HCT116 (cell line): ENCODE data around the gene TNS3. TPM values are rescaled to one million over a fixed set of nuclear protein-coding genes. Genes with fewer than 3 reads are reported as not detected.
A peak's percentile ranks its signal among the peaks of the same experiment; 100 is the strongest.

ENCODE experiments used
- ATAC-seq: fragments of 200-7000 bp; cut with Tn5 transposase; 2 replicates; pipeline ENCODE4 v1.9.1; 2020; ENCODE audit warnings: mild to moderate bottlenecking, moderate library complexity
- BruUV-seq: library from RNA; stranded (reverse); fragments of 400-500 nt; replicated peaks from 2 replicates; lab custom pipeline; 2021; lab: Mats Ljungman, UMichigan
- CTCF ChIA-PET: fragments of 300-600 bp; sonication (Branson Sonifier 250); formaldehyde crosslinking; loops from one replicate; lab custom pipeline; 2021; ENCODE audit warnings: antibody characterized with exemption; lab: Charles Lee
- POLR2A ChIA-PET: fragments of 300-600, 350-600 bp; sonication (Branson Sonifier 250); formaldehyde crosslinking; loops from one replicate; lab custom pipeline; 2021; ENCODE audit warnings: antibody characterized with exemption; lab: Charles Lee
- RAD21 ChIA-PET, 2 experiments: fragments of 300-600 bp; sonication (Branson Sonifier 250); formaldehyde crosslinking; loops; one replicate each; lab custom pipeline; 2023; ENCODE audit warnings: low total read pairs in 2 of 2; ENCODE audit not compliant: uncharacterized antibody in 2 of 2, unreplicated experiment in 2 of 2, low non-redundant PET in 1 of 2; lab: Charles Lee
- DNase-seq: peaks from one replicate; pipeline ENCODE4 v3.0.0-alpha.2; 2010; ENCODE audit warnings: low read depth, low spot score
- H2AFZ ChIP-seq: fragments of 200-600 bp; shearing (Covaris generic), sonication (generic); 2 replicates; pipeline ENCODE4 v1.6.1; 2017; ENCODE audit warnings: low read depth, mixed run types, mixed read lengths, antibody characterized with exemption, low read length; ENCODE audit not compliant: poor library complexity, severe bottlenecking
- H3K27ac ChIP-seq: 2 replicates; pipeline ENCODE4 v1.5.1; 2012; ENCODE audit warnings: low read depth, low read length
- H3K27me3 ChIP-seq: fragments of 200-600 bp; sonication (generic); 2 replicates; pipeline ENCODE4 v1.6.1; 2016; ENCODE audit warnings: mixed run types, low read length, mixed read lengths; ENCODE audit not compliant: insufficient read depth
- H3K36me3 ChIP-seq, 2 experiments: fragments of 200-500 bp in 1 of 2; fragments of 200-600 bp in 1 of 2; sonication (Bioruptor generic) in 1 of 2; sonication (generic) in 1 of 2; 2 replicates each; pipeline versions ENCODE4 v1.5.1 to v1.6.1; 2014 to 2016; ENCODE audit warnings: low read length in 2 of 2, inconsistent platforms in 1 of 2, mixed read lengths in 1 of 2, mixed run types in 1 of 2; ENCODE audit not compliant: insufficient read depth in 2 of 2, control insufficient read depth in 1 of 2
- H3K4me1 ChIP-seq, 2 experiments: fragments of 200-600 bp in 1 of 2; sonication (generic) in 1 of 2; 2 replicates each; pipeline versions ENCODE4 v1.5.1 to v1.6.1; 2012 to 2017; ENCODE audit warnings: low read length in 2 of 2, inconsistent platforms in 1 of 2, mild to moderate bottlenecking in 1 of 2, mixed read lengths in 1 of 2, mixed run types in 1 of 2, moderate library complexity in 1 of 2; ENCODE audit not compliant: insufficient read depth in 2 of 2, control insufficient read depth in 1 of 2
- H3K4me2 ChIP-seq: fragments of 200-600 bp; sonication (generic); 2 replicates; pipeline ENCODE4 v1.6.1; 2017; ENCODE audit warnings: mixed run types, low read length, mixed read lengths
- H3K4me3 ChIP-seq, 2 experiments: fragments of 200-600 bp in 1 of 2; sonication (generic) in 1 of 2; replicated peaks in 1 of 2; 2 replicates each; pipeline ENCODE4 v1.5.1; 2011 to 2016; ENCODE audit warnings: low read length in 2 of 2, control low read depth in 1 of 2, low read depth in 1 of 2, mild to moderate bottlenecking in 1 of 2, mixed read lengths in 1 of 2, mixed run types in 1 of 2
- H3K79me2 ChIP-seq: fragments of 200-600 bp; sonication (generic); 2 replicates; pipeline ENCODE4 v1.6.1; 2017; ENCODE audit warnings: mild to moderate bottlenecking, mixed run types, low read length, moderate library complexity, mixed read lengths; ENCODE audit not compliant: insufficient read depth
- H3K9ac ChIP-seq: fragments of 200-600 bp; sonication (generic); 2 replicates; pipeline ENCODE4 v1.6.1; 2016; ENCODE audit warnings: low read length, mixed read lengths
- H3K9me2 ChIP-seq: fragments of 200-600 bp; sonication (generic), shearing (Covaris generic); 2 replicates; pipeline ENCODE4 v1.6.1; 2017; ENCODE audit warnings: mixed run types, mild to moderate bottlenecking, moderate library complexity; ENCODE audit not compliant: insufficient read depth
- H3K9me3 ChIP-seq, 2 experiments: fragments of 200-500 bp in 1 of 2; fragments of 200-600 bp in 1 of 2; sonication (Bioruptor generic) in 1 of 2; sonication (generic) in 1 of 2; 2 replicates each; pipeline ENCODE4 v1.6.1; 2014 to 2017; ENCODE audit warnings: low read length in 2 of 2, mixed read lengths in 2 of 2, inconsistent platforms in 1 of 2, low read depth in 1 of 2, mild to moderate bottlenecking in 1 of 2, mixed run types in 1 of 2, moderate library complexity in 1 of 2; ENCODE audit not compliant: control insufficient read depth in 1 of 2, insufficient read depth in 1 of 2
- H4K20me1 ChIP-seq: fragments of 200-600 bp; sonication (generic), shearing (Covaris generic); 2 replicates; pipeline ENCODE4 v1.6.1; 2017; ENCODE audit warnings: mixed run types, mild to moderate bottlenecking, moderate library complexity; ENCODE audit not compliant: insufficient read depth
- CBX3 ChIP-seq: IDR thresholded peaks from 2 replicates; pipeline ENCODE4 v1.6.1; 2012; ENCODE audit warnings: low read depth
- CTCF ChIP-seq, 3 experiments: fragments of 200-600 bp in 1 of 3; sonication (generic) in 1 of 3; IDR thresholded peaks in 2 of 3; conservative IDR thresholded peaks in 1 of 3; 2 replicates each; pipeline ENCODE4 v1.5.1; 2012 to 2017; ENCODE audit warnings: low read depth in 2 of 3, low read length in 2 of 3, antibody characterized with exemption in 1 of 3, borderline replicate concordance in 1 of 3, control low read depth in 1 of 3, mild to moderate bottlenecking in 1 of 3, mixed read lengths in 1 of 3, mixed run types in 1 of 3, moderate library complexity in 1 of 3; ENCODE audit not compliant: insufficient read depth in 1 of 3
- EGR1 ChIP-seq: IDR thresholded peaks from 2 replicates; pipeline ENCODE4 v1.6.1; 2012; ENCODE audit warnings: low read depth
- EZH2 ChIP-seq: fragments of 200-600 bp; sonication (generic); IDR thresholded peaks from 2 replicates; pipeline ENCODE4 v1.6.1; 2017; ENCODE audit warnings: antibody characterized with exemption, mixed run types
- FOSL1 ChIP-seq: IDR thresholded peaks from 2 replicates; pipeline ENCODE4 v1.6.1; 2012; ENCODE audit warnings: low read depth
- JUND ChIP-seq: IDR thresholded peaks from 2 replicates; pipeline ENCODE4 v1.6.1; 2012
- MAX ChIP-seq: IDR thresholded peaks from 2 replicates; pipeline ENCODE4 v1.6.1; 2012
- POLR2A ChIP-seq: IDR thresholded peaks from 2 replicates; pipeline ENCODE4 v1.7.0; 2011; ENCODE audit warnings: borderline replicate concordance; ENCODE audit not compliant: insufficient read depth, insufficient read length; ENCODE audit errors: extremely low read depth
- SRF ChIP-seq: IDR thresholded peaks from 2 replicates; pipeline ENCODE4 v1.6.1; 2012; ENCODE audit warnings: low read depth
- TCF7L2 ChIP-seq: IDR thresholded peaks from 2 replicates; pipeline ENCODE4 v1.7.0; 2011; ENCODE audit warnings: borderline replicate concordance, inconsistent platforms; ENCODE audit not compliant: insufficient read depth, insufficient read length; ENCODE audit errors: extremely low read depth
- YY1 ChIP-seq: IDR thresholded peaks from 2 replicates; pipeline ENCODE4 v1.6.1; 2011; ENCODE audit warnings: low read length, low read depth, moderate library complexity, mild to moderate bottlenecking; ENCODE audit not compliant: insufficient replicate concordance; ENCODE audit errors: extremely low read depth
- ZBTB33 ChIP-seq: IDR thresholded peaks from 2 replicates; pipeline ENCODE4 v1.6.1; 2011; ENCODE audit warnings: mild to moderate bottlenecking, low read length, moderate library complexity; ENCODE audit not compliant: insufficient replicate concordance; ENCODE audit errors: extremely low read depth
- ZNF274 ChIP-seq: fragments of 200-500 bp; sonication (Bioruptor generic); IDR thresholded peaks from 2 replicates; pipeline ENCODE4 v1.6.1; 2014; ENCODE audit warnings: mild to moderate bottlenecking, low read depth, low read length, inconsistent platforms
- intact Hi-C: fragments of 100-400 bp; cut with micrococcal nuclease; formaldehyde crosslinking; loops from 2 replicates; pipeline ENCODE4 v1.10.0; 2022
- total RNA-seq: library from RNA; stranded (reverse); gene quantifications from one replicate; pipeline ENCODE4 v1.2.1, GENCODE V29; 2021; ENCODE audit not compliant: unreplicated experiment

Gene TNS3
- total RNA-seq, 1 experiment from 2014 or later = 9.1 TPM

GRCh38 chr7:47327346-47327697 lies 254.6 kb downstream of the TNS3 start:
- no peaks in the 10 kb centered on the region for H3K36me3 ChIP-seq
- H3K9me2 ChIP-seq = no peaks in the 10 kb centered on the region
- no TSS peak for BruUV-seq
- H2AFZ ChIP-seq = no peak overlapping the region
- DNase-seq = no peak
- no peak overlapping the region for H3K27ac ChIP-seq
- H3K4me3 ChIP-seq = no peak overlapping the region
- H3K9me3 ChIP-seq = no peaks in the 10 kb centered on the region
- POLR2A ChIA-PET = no interaction called here
- no peaks in the 10 kb centered on the region for H4K20me1 ChIP-seq
- no peaks in the 10 kb centered on the region for H3K79me2 ChIP-seq
- intact Hi-C loops = no loop called here
- H3K9ac ChIP-seq = no peak overlapping the region
- RAD21 ChIA-PET = no interaction called here
- H3K4me1 ChIP-seq = peaks cover 3 to 12% of the 10 kb centered on the region in 2 experiments; a peak in 2 of 4 replicates
- TF ChIP-seq TCF7L2 (no peak), FOSL1 (no peak), EGR1 (no peak), MAX (no peak), EZH2 (no peak), JUND (no peak), ZNF274 (no peak), CTCF (IDR thresholded peaks at IDR 0.05 in 2 of 3, conservative IDR thresholded peaks at IDR 0.05 in 1 of 3; ENCODE audit: borderline replicate concordance in 1 of 3, insufficient read depth in 1 of 3, low read depth in 2 of 3, low read length in 2 of 3) (no peak), YY1 (no peak), ZBTB33 (no peak), POLR2A (no peak), CBX3 (no peak), SRF (no peak)
- TF ChIP-seq, all 23 proteins: peak for 0
- CTCF ChIA-PET = no interaction called here
- no peak for ATAC-seq
- no peaks in the 10 kb centered on the region for H3K27me3 ChIP-seq
- H3K4me2 ChIP-seq = peak overlapping the region; percentile 28; the same call in 1 of the 2 replicates
